Liver (tissue), 9 donors: ENCODE results near the gene RPL13A. TPM values are rescaled to one million over a fixed set of nuclear protein-coding genes. Genes with fewer than 3 reads are reported as not detected.

Experiments
- DNase-seq: peaks from one replicate; pipeline ENCODE4 v3.0.0-alpha.2; 2017; ENCODE audit warnings: low spot score
- H3K27ac ChIP-seq, 2 donors: one replicate each; pipeline ENCODE4 v1.7.0; 2013; ENCODE audit warnings: inconsistent platforms in 2 of 2, low read length in 2 of 2, control low read depth in 1 of 2, low read depth in 1 of 2, mild to moderate bottlenecking in 1 of 2
- H3K27me3 ChIP-seq, 4 donors: one replicate each; pipeline versions ENCODE4 v1.6.1 to v1.7.0; 2013; ENCODE audit warnings: low read length in 3 of 4, inconsistent platforms in 1 of 4, mild to moderate bottlenecking in 1 of 4, moderate library complexity in 1 of 4; ENCODE audit not compliant: control insufficient read depth in 4 of 4, insufficient read depth in 4 of 4
- H3K36me3 ChIP-seq, 4 donors: one replicate each; pipeline versions ENCODE4 v1.6.1 to v1.7.0; 2013; ENCODE audit warnings: low read length in 3 of 4, mild to moderate bottlenecking in 3 of 4, low read depth in 1 of 4, moderate library complexity in 1 of 4; ENCODE audit not compliant: control insufficient read depth in 4 of 4, insufficient read depth in 3 of 4
- H3K4me1 ChIP-seq, 4 donors: one replicate each; pipeline versions ENCODE4 v1.6.1 to v1.7.0; 2013; ENCODE audit warnings: low read length in 3 of 4, mild to moderate bottlenecking in 3 of 4, moderate library complexity in 1 of 4; ENCODE audit not compliant: control insufficient read depth in 4 of 4, insufficient read depth in 4 of 4
- H3K4me3 ChIP-seq, 3 donors: one replicate each; pipeline versions ENCODE4 v1.6.1 to v1.7.0; 2013; ENCODE audit warnings: low read length in 3 of 3, control low read depth in 1 of 3, low read depth in 1 of 3, mild to moderate bottlenecking in 1 of 3
- H3K9ac ChIP-seq, 2 donors: one replicate each; pipeline ENCODE4 v1.7.0; 2013; ENCODE audit warnings: low read length in 2 of 2, mild to moderate bottlenecking in 2 of 2, moderate library complexity in 2 of 2, control low read depth in 1 of 2, low read depth in 1 of 2
- H3K9me3 ChIP-seq, 4 donors: one replicate each; pipeline versions ENCODE4 v1.6.1 to v1.7.0; 2013; ENCODE audit warnings: low read length in 3 of 4; ENCODE audit not compliant: control insufficient read depth in 4 of 4
- EGR1 ChIP-seq, 2 donors: IDR thresholded peaks; 2 replicates each; pipeline ENCODE4 v1.6.1; 2016 to 2018; ENCODE audit warnings: antibody characterized with exemption in 2 of 2, low read depth in 2 of 2
- FOXA1 ChIP-seq: IDR thresholded peaks from 2 replicates; pipeline ENCODE4 v1.6.1; 2016; ENCODE audit warnings: antibody characterized with exemption
- FOXA2 ChIP-seq: IDR thresholded peaks from 2 replicates; pipeline ENCODE4 v1.6.1; 2016; ENCODE audit warnings: antibody characterized with exemption
- GABPA ChIP-seq, 2 donors: IDR thresholded peaks in 1 of 2; conservative IDR thresholded peaks in 1 of 2; 2 replicates each; pipeline ENCODE4 v1.6.1; 2016; ENCODE audit warnings: antibody characterized with exemption in 2 of 2, mild to moderate bottlenecking in 1 of 2, moderate library complexity in 1 of 2
- HNF4G ChIP-seq: IDR thresholded peaks from 2 replicates; pipeline ENCODE4 v1.6.1; 2016; ENCODE audit warnings: antibody characterized with exemption
- MAX ChIP-seq: IDR thresholded peaks from 2 replicates; pipeline ENCODE4 v1.6.1; 2016; ENCODE audit warnings: antibody characterized with exemption
- NR2F2 ChIP-seq: IDR thresholded peaks from 2 replicates; pipeline ENCODE4 v1.6.1; 2016; ENCODE audit warnings: antibody characterized with exemption
- RXRA ChIP-seq, 2 donors: IDR thresholded peaks; 2 replicates each; pipeline ENCODE4 v1.6.1; 2017 to 2018; ENCODE audit warnings: antibody characterized with exemption in 2 of 2, mild to moderate bottlenecking in 1 of 2
- YY1 ChIP-seq: IDR thresholded peaks from 2 replicates; pipeline ENCODE4 v1.6.1; 2016; ENCODE audit warnings: antibody characterized with exemption, mild to moderate bottlenecking
- WGBS: extraction: QIAGEN DNeasy Blood & Tissue Kit; methylation state at CpG from one replicate; pipeline ENCODE4 v1.1.7; 2013; 5-methylcytosine and 5-hydroxymethylcytosine counted together
- polyA plus RNA-seq, 2 donors: library from polyadenylated mRNA; stranded (reverse) in 1 of 2; unstranded in 1 of 2; fragments of 200-250 nt in 1 of 2; fragments of >200 nt in 1 of 2; fragmentation: Nextera tagmentation in 1 of 2; extraction: Ambion mirVana in 1 of 2; gene quantifications; one replicate each; pipeline versions ENCODE4 v1.2.1 to v1.2.3, GENCODE V29; 2013 to 2015
- total RNA-seq, 2 donors: library from RNA; depleted of rRNA; stranded (reverse); fragments of >200 nt; gene quantifications; one replicate each; pipeline ENCODE4 v1.2.3, GENCODE V29; 2014
- TF ChIP-seq, protein P1 (sequence below): IDR thresholded peaks from 2 replicates; pipeline ENCODE4 v1.6.1; 2016; ENCODE audit warnings: antibody characterized with exemption, mild to moderate bottlenecking
- TF ChIP-seq, protein P2 (sequence below): IDR thresholded peaks from 2 replicates; pipeline ENCODE4 v1.6.1; 2016; ENCODE audit warnings: antibody characterized with exemption
- TF ChIP-seq, protein P3 (sequence below): fragments of 150-350 bp; IDR thresholded peaks from 2 replicates; pipeline ENCODE4 v1.5.1; 2017; ENCODE audit warnings: improper control_type of control experiment, low read depth, low read length; ENCODE audit not compliant: missing input control
- TF ChIP-seq, protein P4 (sequence below): IDR thresholded peaks from 2 replicates; pipeline ENCODE4 v1.6.1; 2016; ENCODE audit warnings: antibody characterized with exemption
- donor health status: healthy.
- donor health status: healthy.
- donor health status: healthy.
- donor health status: healthy.
- donor health status: healthy.

The RPL13A gene
- total and polyA plus RNA-seq, 4 donors, result 444 to 1,553 (median 746) TPM

- Histone ChIP-seq H3K36me3 (no peaks in the 10 kb centered on the region), H3K27me3 (no peaks in the 10 kb centered on the region), H3K27ac (peak overlapping the region; percentile 72 to 79), H3K4me3 (peak overlapping the region; percentile 62 to 85 (median 78)), H3K9ac (peak overlapping the region in 1 of 2 donors; percentile 83), H3K9me3 (no peaks in the 10 kb centered on the region), H3K4me1 (peaks cover 0 to 11% (median 6%) of the 10 kb centered on the region in 4 donors)
- no peak for DNase-seq
- 16% methylated on average over 11 of the region's 11 CpGs for WGBS
- TF ChIP-seq FOXA2 (no peak), EGR1 (IDR thresholded peaks at IDR 0.05; ENCODE audit: low read depth in 2 of 2) (no peak), FOXA1 (no peak), YY1 (no peak), HNF4G (no peak), NR2F2 (no peak), MAX (no peak), RXRA (IDR thresholded peaks at IDR 0.05) (no peak)
- TF ChIP-seq, protein P1, sequence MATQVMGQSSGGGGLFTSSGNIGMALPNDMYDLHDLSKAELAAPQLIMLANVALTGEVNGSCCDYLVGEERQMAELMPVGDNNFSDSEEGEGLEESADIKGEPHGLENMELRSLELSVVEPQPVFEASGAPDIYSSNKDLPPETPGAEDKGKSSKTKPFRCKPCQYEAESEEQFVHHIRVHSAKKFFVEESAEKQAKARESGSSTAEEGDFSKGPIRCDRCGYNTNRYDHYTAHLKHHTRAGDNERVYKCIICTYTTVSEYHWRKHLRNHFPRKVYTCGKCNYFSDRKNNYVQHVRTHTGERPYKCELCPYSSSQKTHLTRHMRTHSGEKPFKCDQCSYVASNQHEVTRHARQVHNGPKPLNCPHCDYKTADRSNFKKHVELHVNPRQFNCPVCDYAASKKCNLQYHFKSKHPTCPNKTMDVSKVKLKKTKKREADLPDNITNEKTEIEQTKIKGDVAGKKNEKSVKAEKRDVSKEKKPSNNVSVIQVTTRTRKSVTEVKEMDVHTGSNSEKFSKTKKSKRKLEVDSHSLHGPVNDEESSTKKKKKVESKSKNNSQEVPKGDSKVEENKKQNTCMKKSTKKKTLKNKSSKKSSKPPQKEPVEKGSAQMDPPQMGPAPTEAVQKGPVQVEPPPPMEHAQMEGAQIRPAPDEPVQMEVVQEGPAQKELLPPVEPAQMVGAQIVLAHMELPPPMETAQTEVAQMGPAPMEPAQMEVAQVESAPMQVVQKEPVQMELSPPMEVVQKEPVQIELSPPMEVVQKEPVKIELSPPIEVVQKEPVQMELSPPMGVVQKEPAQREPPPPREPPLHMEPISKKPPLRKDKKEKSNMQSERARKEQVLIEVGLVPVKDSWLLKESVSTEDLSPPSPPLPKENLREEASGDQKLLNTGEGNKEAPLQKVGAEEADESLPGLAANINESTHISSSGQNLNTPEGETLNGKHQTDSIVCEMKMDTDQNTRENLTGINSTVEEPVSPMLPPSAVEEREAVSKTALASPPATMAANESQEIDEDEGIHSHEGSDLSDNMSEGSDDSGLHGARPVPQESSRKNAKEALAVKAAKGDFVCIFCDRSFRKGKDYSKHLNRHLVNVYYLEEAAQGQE, result no peak
- TF ChIP-seq, protein P2, sequence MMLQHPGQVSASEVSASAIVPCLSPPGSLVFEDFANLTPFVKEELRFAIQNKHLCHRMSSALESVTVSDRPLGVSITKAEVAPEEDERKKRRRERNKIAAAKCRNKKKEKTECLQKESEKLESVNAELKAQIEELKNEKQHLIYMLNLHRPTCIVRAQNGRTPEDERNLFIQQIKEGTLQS, result no peak
- TF ChIP-seq, protein P3, sequence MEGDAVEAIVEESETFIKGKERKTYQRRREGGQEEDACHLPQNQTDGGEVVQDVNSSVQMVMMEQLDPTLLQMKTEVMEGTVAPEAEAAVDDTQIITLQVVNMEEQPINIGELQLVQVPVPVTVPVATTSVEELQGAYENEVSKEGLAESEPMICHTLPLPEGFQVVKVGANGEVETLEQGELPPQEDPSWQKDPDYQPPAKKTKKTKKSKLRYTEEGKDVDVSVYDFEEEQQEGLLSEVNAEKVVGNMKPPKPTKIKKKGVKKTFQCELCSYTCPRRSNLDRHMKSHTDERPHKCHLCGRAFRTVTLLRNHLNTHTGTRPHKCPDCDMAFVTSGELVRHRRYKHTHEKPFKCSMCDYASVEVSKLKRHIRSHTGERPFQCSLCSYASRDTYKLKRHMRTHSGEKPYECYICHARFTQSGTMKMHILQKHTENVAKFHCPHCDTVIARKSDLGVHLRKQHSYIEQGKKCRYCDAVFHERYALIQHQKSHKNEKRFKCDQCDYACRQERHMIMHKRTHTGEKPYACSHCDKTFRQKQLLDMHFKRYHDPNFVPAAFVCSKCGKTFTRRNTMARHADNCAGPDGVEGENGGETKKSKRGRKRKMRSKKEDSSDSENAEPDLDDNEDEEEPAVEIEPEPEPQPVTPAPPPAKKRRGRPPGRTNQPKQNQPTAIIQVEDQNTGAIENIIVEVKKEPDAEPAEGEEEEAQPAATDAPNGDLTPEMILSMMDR, result no peak
- TF ChIP-seq, protein P4, sequence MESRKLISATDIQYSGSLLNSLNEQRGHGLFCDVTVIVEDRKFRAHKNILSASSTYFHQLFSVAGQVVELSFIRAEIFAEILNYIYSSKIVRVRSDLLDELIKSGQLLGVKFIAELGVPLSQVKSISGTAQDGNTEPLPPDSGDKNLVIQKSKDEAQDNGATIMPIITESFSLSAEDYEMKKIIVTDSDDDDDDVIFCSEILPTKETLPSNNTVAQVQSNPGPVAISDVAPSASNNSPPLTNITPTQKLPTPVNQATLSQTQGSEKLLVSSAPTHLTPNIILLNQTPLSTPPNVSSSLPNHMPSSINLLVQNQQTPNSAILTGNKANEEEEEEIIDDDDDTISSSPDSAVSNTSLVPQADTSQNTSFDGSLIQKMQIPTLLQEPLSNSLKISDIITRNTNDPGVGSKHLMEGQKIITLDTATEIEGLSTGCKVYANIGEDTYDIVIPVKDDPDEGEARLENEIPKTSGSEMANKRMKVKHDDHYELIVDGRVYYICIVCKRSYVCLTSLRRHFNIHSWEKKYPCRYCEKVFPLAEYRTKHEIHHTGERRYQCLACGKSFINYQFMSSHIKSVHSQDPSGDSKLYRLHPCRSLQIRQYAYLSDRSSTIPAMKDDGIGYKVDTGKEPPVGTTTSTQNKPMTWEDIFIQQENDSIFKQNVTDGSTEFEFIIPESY, result no peak
Measured at GRCh38 chr19:49474542-49474924, 12.9 kb upstream of the RPL13A start.

DNA sequence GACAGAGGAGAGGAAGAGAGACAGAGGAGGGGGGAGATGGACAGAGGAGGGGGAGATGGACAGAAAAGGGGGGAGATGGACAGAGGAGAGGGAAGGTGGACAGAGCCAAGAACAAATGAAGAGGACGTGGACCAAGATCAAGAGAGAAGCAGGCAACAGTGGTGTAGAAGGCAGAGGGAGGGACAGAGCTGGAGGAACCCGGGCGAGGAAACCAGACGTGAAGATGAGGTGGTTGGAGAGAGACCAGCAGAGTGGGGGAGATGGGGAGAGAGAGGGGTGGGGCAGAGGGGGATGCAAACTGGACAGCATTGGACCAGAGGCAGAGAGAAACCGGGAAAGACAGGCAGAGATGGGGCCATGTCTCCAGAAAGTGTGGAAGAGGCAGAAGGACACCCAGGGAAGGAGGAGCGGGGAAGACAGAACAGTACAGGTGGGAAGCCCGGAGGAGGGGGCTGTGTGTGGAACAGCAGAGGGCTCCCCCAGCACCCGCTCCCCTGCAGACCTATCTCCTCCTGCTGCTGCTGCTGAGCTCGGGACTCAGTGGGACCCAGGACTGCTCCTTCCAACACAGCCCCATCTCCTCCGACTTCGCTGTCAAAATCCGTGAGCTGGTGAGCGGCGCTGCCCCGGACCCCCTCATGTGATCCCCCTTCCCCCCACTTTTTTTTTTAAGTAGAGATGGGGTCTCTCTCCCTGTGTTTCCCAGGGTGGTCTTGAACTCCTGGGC lies 12.1 kb upstream of the RPL13A start:
- Histone ChIP-seq H3K4me3 (no peak overlapping the region), H3K9ac (no peak overlapping the region)

More for the DNA sequence above, 12.1 kb upstream of the RPL13A start:
- TF ChIP-seq MAX, result no peak
- no peak for TF ChIP-seq GABPA (IDR thresholded peaks at IDR 0.05 in 1 of 2, conservative IDR thresholded peaks at IDR 0.05 in 1 of 2)
- TF ChIP-seq, protein P3, result no peak
- 77% methylated on average over 15 of the region's 15 CpGs for WGBS
- Histone ChIP-seq H3K27me3 (no peaks in the 10 kb centered on the region), H3K27ac (peak overlapping the region in 1 of 2 donors; percentile 79), H3K9me3 (no peaks in the 10 kb centered on the region), H3K36me3 (no peaks in the 10 kb centered on the region), H3K4me1 (peaks cover 0 to 11% (median 6%) of the 10 kb centered on the region in 4 donors)
- no peak for DNase-seq
